ENCODE results near the gene LBHD2. TPM values are rescaled to one million over a fixed set of nuclear protein-coding genes. Genes with fewer than 3 reads are reported as not detected.
A peak's percentile ranks its signal among the peaks of the same experiment; 100 is the strongest.

LBHD2 gene
- total RNA-seq, 1 donor from 2014 or later = not detected

- no peaks in the 10 kb centered on the region for H3K36me3 ChIP-seq
- H3K4me3 ChIP-seq = peak within 1 kb of the TSS; percentile 100
- H3K9me3 ChIP-seq (replicated peaks) = no peaks in the 10 kb centered on the region
- peak; percentile 89 for DNase-seq
- no peak for TF ChIP-seq CTCF (IDR thresholded peaks at IDR 0.05; ENCODE audit: borderline replicate concordance)
- intact Hi-C loops (cut with micrococcal nuclease) = no loop called here
- H3K27me3 ChIP-seq (ENCODE audit: low read depth) = no peaks in the 10 kb centered on the region
- peak within 1 kb of the TSS; percentile 99 for H3K27ac ChIP-seq (replicated peaks)
- peaks cover 66% of the 10 kb centered on the region for H3K4me1 ChIP-seq
These were observed 26.4 kb upstream of the LBHD2 start, which contains the start of gene CDC42BPB for GRCh38 chr14:103057372-103058163. CDC42BPB (minus strand) TSS chr14:103057549; CDS start chr14:103057173, 376 bp downstream.

- no peak for DNase-seq
- Histone ChIP-seq H3K4me3 (peak overlapping the region; percentile 100), H3K4me1 (peaks cover 61% of the 10 kb centered on the region), H3K36me3 (no peaks in the 10 kb centered on the region), H3K9me3 (replicated peaks) (no peaks in the 10 kb centered on the region), H3K27me3 (ENCODE audit: low read depth) (no peaks in the 10 kb centered on the region), H3K27ac (replicated peaks) (peak overlapping the region; percentile 99)
- intact Hi-C loops (cut with micrococcal nuclease) = no loop called here
- TF ChIP-seq CTCF (IDR thresholded peaks at IDR 0.05; ENCODE audit: borderline replicate concordance) = no peak
These were observed 25.6 kb upstream of the LBHD2 start for GRCh38 chr14:103058164-103059055.

GRCh38 chr14:103059556-103059955, 24.5 kb upstream of the LBHD2 start:
- DNase-seq = no peak
- no peak overlapping the region for H3K27ac ChIP-seq (replicated peaks)
- intact Hi-C loops (cut with micrococcal nuclease) = no loop called here

GRCh38 chr14:103061482-103061976, 22.5 kb upstream of the LBHD2 start:
- peaks cover 42% of the 10 kb centered on the region for H3K4me1 ChIP-seq
- TF ChIP-seq CTCF (IDR thresholded peaks at IDR 0.05; ENCODE audit: borderline replicate concordance) = no peak
- H3K36me3 ChIP-seq = no peaks in the 10 kb centered on the region
- H3K27ac ChIP-seq (replicated peaks) = no peak overlapping the region
- H3K4me3 ChIP-seq = no peak overlapping the region
- intact Hi-C loops (cut with micrococcal nuclease) = no loop called here
- no peaks in the 10 kb centered on the region for H3K27me3 ChIP-seq (ENCODE audit: low read depth)
- DNase-seq = no peak
- H3K9me3 ChIP-seq (replicated peaks) = no peaks in the 10 kb centered on the region

More at GRCh38 chr14:103059556-103059955, 24.5 kb upstream of the LBHD2 start:
- Histone ChIP-seq H3K27me3 (ENCODE audit: low read depth) (no peaks in the 10 kb centered on the region), H3K4me3 (no peak overlapping the region), H3K9me3 (replicated peaks) (no peaks in the 10 kb centered on the region), H3K36me3 (no peaks in the 10 kb centered on the region), H3K4me1 (peaks cover 51% of the 10 kb centered on the region)
- no peak for TF ChIP-seq CTCF (IDR thresholded peaks at IDR 0.05; ENCODE audit: borderline replicate concordance)

GRCh38 chr14:103064436-103064835, 19.6 kb upstream of the LBHD2 start:
- no peak for DNase-seq
- Histone ChIP-seq H3K36me3 (no peaks in the 10 kb centered on the region), H3K4me1 (peaks cover 44% of the 10 kb centered on the region), H3K27ac (replicated peaks) (no peak overlapping the region), H3K4me3 (no peak overlapping the region), H3K9me3 (replicated peaks) (no peaks in the 10 kb centered on the region), H3K27me3 (ENCODE audit: low read depth) (no peaks in the 10 kb centered on the region)
- intact Hi-C loops (cut with micrococcal nuclease) = no loop called here
- TF ChIP-seq CTCF (IDR thresholded peaks at IDR 0.05; ENCODE audit: borderline replicate concordance) = no peak

Data from left ventricle myocardium inferior (tissue), 1 donor.